ENCODE results near the gene CREB3L2. TPM values are rescaled to one million over a fixed set of nuclear protein-coding genes. Genes with fewer than 3 reads are reported as not detected.

CREB3L2 gene
- total and polyA plus RNA-seq, 2 of the 8 experiments (the other 6 are each of a cell fraction or from before 2014, with no cell fraction given): 14.4 to 48.3 TPM

- TF ChIP-seq CHD7 (IDR thresholded peaks at IDR 0.05; ENCODE audit: insufficient replicate concordance, low read length) (no peak), BCL11A (IDR thresholded peaks at IDR 0.05; ENCODE audit: low read depth in 2 of 2, low read length in 2 of 2) (no peak), POU5F1 (IDR thresholded peaks at IDR 0.05; ENCODE audit: low read depth, low read length) (no peak)
Measured at GRCh38 chr7:137828456-137828855, 173.4 kb downstream of the CREB3L2 start (continued).
